Smooth muscle cell (in vitro differentiated cells): Measurements from ENCODE around the gene MED14. TPM values are rescaled to one million over a fixed set of nuclear protein-coding genes. Genes with fewer than 3 reads are reported as not detected.

Experiments
- DNase-seq: peaks from one replicate; lab custom pipeline; 2025; ENCODE audit not compliant: unreplicated experiment; lab: John Stamatoyannopoulos, UW
- H2AFZ ChIP-seq: fragments of 200-600 bp; sonication (generic); 2 replicates; pipeline ENCODE4 v1.6.0; 2016; ENCODE audit warnings: antibody characterized with exemption, low read depth, mild to moderate bottlenecking
- H3F3A ChIP-seq: fragments of 200-600 bp; sonication (generic); 2 replicates; pipeline ENCODE4 v1.6.0; 2017; ENCODE audit warnings: antibody characterized with exemption, low read depth
- H3K27ac ChIP-seq: fragments of 200-600 bp; sonication (generic); 2 replicates; pipeline ENCODE4 v1.5.1; 2016; ENCODE audit warnings: low read depth, mild to moderate bottlenecking
- H3K27me3 ChIP-seq: fragments of 200-600 bp; sonication (generic); 2 replicates; pipeline ENCODE4 v1.6.1; 2016; ENCODE audit warnings: low read depth, mild to moderate bottlenecking
- H3K36me3 ChIP-seq: fragments of 200-600 bp; sonication (generic); 2 replicates; pipeline ENCODE4 v1.5.1; 2016; ENCODE audit warnings: low read depth
- H3K4me1 ChIP-seq: fragments of 200-600 bp; sonication (generic); 2 replicates; pipeline ENCODE4 v1.5.1; 2016; ENCODE audit warnings: low read depth
- H3K4me2 ChIP-seq: fragments of 200-600 bp; sonication (generic); 2 replicates; pipeline ENCODE4 v1.6.0; 2016; ENCODE audit warnings: mild to moderate bottlenecking
- H3K4me3 ChIP-seq: fragments of 200-600 bp; sonication (generic); 2 replicates; pipeline ENCODE4 v1.5.1; 2016; ENCODE audit warnings: mild to moderate bottlenecking
- H3K79me2 ChIP-seq: fragments of 200-600 bp; sonication (generic); 2 replicates; pipeline ENCODE4 v1.6.0; 2016; ENCODE audit warnings: low read depth, mild to moderate bottlenecking
- H3K9ac ChIP-seq: fragments of 200-600 bp; sonication (generic); 2 replicates; pipeline ENCODE4 v1.6.0; 2016; ENCODE audit warnings: low read depth
- H3K9me3 ChIP-seq: fragments of 200-600 bp; sonication (generic); replicated peaks from 2 replicates; pipeline ENCODE4 v1.5.1; 2016; ENCODE audit warnings: low read depth
- H4K20me1 ChIP-seq: fragments of 200-600 bp; sonication (generic); 2 replicates; pipeline ENCODE4 v1.6.0; 2016; ENCODE audit warnings: low read depth
- CTCF ChIP-seq: fragments of 200-600 bp; sonication (generic); IDR thresholded peaks from 2 replicates; pipeline ENCODE4 v1.5.1; 2017; ENCODE audit warnings: borderline replicate concordance, mild to moderate bottlenecking, antibody characterized with exemption; ENCODE audit not compliant: insufficient read depth, poor library complexity, severe bottlenecking
- WGBS: methylation state at CpG from one replicate; pipeline ENCODE4 v1.1.7; 2016; ENCODE audit warnings: low lambda C conversion rate; 5-methylcytosine and 5-hydroxymethylcytosine counted together
- polyA plus RNA-seq: library from polyadenylated mRNA; unstranded; fragments of >200 nt; fragmentation: Nextera tagmentation; extraction: Ambion mirVana; gene quantifications from 2 replicates; pipeline ENCODE4 v1.2.1, GENCODE V29; 2016
- total RNA-seq: library from RNA; depleted of rRNA; stranded (reverse); fragments of >200 nt; gene quantifications from 2 replicates; pipeline ENCODE4 v1.2.3, GENCODE V29; 2014

Gene MED14
- total and polyA plus RNA-seq, 2 experiments from 2014 or later = 9.4 to 56.2 TPM

DNA sequence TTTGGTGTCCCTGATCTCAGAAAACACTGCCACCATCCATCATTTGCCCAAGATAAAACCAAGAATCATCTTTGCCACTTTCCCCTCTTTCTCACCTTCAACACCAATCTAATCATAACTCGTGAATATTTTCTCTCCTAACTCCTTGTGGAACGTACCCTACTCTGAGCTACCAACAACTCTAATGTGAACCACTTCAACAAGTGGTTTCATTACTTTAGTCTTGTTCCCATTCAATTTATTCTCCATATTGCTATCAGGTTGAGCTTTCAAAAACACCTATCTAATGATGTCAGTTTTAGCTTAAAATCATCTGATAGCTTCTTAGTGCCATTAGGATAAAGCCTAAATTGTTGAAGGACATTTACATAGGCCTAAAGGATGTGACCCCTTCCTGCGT is 48.2 kb downstream of the MED14 start:
- no peak for DNase-seq
- WGBS = 87% methylated on average over 3 of the region's 3 CpGs
- no peak overlapping the region for H2AFZ ChIP-seq
- H3K27ac ChIP-seq = no peak overlapping the region
- H3F3A ChIP-seq = no peaks in the 10 kb centered on the region
- H3K36me3 ChIP-seq = peaks cover 9% of the 10 kb centered on the region
- no peak overlapping the region for H3K4me2 ChIP-seq
- H3K79me2 ChIP-seq = no peaks in the 10 kb centered on the region
- H4K20me1 ChIP-seq = no peaks in the 10 kb centered on the region
- peaks cover 26% of the 10 kb centered on the region for H3K4me1 ChIP-seq
- TF ChIP-seq CTCF = no peak
- H3K4me3 ChIP-seq = no peak overlapping the region
- H3K27me3 ChIP-seq = no peaks in the 10 kb centered on the region
- H3K9ac ChIP-seq = no peak overlapping the region
- no peaks in the 10 kb centered on the region for H3K9me3 ChIP-seq

DNA sequence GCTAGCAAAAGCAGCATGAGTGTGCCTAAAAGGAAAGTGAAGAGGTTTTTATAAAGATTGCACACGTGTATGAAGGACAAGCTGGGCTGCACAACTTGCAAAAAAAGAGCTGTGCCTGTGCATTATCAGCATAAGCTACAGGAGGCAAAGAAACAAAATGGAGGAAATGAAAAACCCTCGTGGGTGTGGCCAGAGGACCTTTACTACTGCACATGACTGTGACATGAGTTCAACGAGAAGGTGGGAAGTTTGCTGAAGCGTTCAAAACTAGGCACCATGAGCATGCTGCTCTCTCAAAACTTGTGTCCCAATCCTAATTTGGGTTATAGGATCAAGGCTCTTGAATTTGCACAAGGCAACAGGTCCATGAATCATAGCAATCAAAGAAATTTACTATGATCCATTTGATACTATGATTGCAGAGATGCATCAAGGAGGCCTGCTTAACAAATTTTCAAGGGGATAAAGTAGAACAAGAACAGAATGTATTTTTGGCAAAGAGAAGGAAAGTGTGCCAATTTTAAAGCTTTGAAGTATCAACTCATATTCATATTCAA is 49.9 kb downstream of the MED14 start:
- peaks cover 26% of the 10 kb centered on the region for H3K4me1 ChIP-seq
- no peaks in the 10 kb centered on the region for H3K27me3 ChIP-seq
- no peak overlapping the region for H3K4me3 ChIP-seq
- no peak overlapping the region for H2AFZ ChIP-seq
- no peak for DNase-seq
- no peak overlapping the region for H3K9ac ChIP-seq
- no peaks in the 10 kb centered on the region for H3K9me3 ChIP-seq
- peaks cover 3% of the 10 kb centered on the region for H3K36me3 ChIP-seq
- no peaks in the 10 kb centered on the region for H3K79me2 ChIP-seq
- H3K27ac ChIP-seq = no peak overlapping the region
- WGBS = 83% methylated on average over 4 of the region's 4 CpGs
- no peak for TF ChIP-seq CTCF
- H3F3A ChIP-seq = no peaks in the 10 kb centered on the region
- H3K4me2 ChIP-seq = no peak overlapping the region
- H4K20me1 ChIP-seq = no peaks in the 10 kb centered on the region

DNA sequence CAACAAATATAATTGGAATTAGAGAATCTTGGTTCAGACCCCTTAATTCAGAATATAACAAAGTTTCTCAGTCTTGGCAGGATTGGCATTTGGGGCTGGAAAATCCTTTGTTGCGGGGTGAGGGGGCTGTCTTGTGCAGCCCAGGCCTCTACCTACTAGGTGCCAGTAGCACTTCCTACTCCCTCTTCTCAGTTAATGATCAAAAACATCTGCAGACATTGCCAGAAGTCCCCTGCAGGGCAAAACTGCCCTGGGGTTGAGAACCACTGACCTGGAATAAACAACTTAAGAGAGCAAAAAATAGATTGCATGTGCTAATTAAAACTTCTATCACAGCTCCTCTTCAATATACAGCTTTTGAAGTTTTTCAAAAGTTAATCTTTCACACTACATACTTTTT is 51.2 kb downstream of the MED14 start:
- Histone ChIP-seq H3K4me3 (no peak overlapping the region), H3K79me2 (no peaks in the 10 kb centered on the region), H3K4me1 (peaks cover 26% of the 10 kb centered on the region), H4K20me1 (no peaks in the 10 kb centered on the region), H3K27ac (no peak overlapping the region), H3K4me2 (no peak overlapping the region), H3K9me3 (no peaks in the 10 kb centered on the region), H3K9ac (no peak overlapping the region), H3K27me3 (no peaks in the 10 kb centered on the region), H3K36me3 (peaks cover 3% of the 10 kb centered on the region), H3F3A (no peaks in the 10 kb centered on the region), H2AFZ (no peak overlapping the region)
- WGBS = 83% methylated on average over 1 of the region's 1 CpG
- DNase-seq = no peak
- TF ChIP-seq CTCF = no peak

- H3K27me3 ChIP-seq = no peaks in the 10 kb centered on the region
- H3K4me2 ChIP-seq = no peak overlapping the region
- H3K27ac ChIP-seq = no peak overlapping the region
- no peaks in the 10 kb centered on the region for H4K20me1 ChIP-seq
- H2AFZ ChIP-seq = no peak overlapping the region
- no peak overlapping the region for H3K4me3 ChIP-seq
- peaks cover 3% of the 10 kb centered on the region for H3K36me3 ChIP-seq
- no peak for TF ChIP-seq CTCF
- no peaks in the 10 kb centered on the region for H3K79me2 ChIP-seq
- no peak for DNase-seq
- no peak overlapping the region for H3K9ac ChIP-seq
- H3F3A ChIP-seq = no peaks in the 10 kb centered on the region
- H3K9me3 ChIP-seq = no peaks in the 10 kb centered on the region
- 93% methylated on average over 3 of the region's 3 CpGs for WGBS
- peaks cover 26% of the 10 kb centered on the region for H3K4me1 ChIP-seq
Observed at GRCh38 chrX:40683245-40683644, 52.1 kb downstream of the MED14 start.
